ENCODE data around the gene SUN1.

The SUN1 gene

GRCh38 chr7:805261-805660 lies 27.0 kb upstream of the SUN1 start:
- TF ChIP-seq POLR2A (IDR thresholded peaks at IDR 0.05; ENCODE audit: extremely low read depth, insufficient read length) (no peak), MYC (IDR thresholded peaks at IDR 0.05; ENCODE audit: low read depth, low read length) (no peak), MAX (IDR thresholded peaks at IDR 0.05; ENCODE audit: low read depth, low read length) (no peak), CTCF (IDR thresholded peaks at IDR 0.05; ENCODE audit: low read depth, low read length) (no peak)
- no peak for DNase-seq (ENCODE audit: low read depth)
- no peak overlapping the region for H3K4me3 ChIP-seq (ENCODE audit: low read depth, low read length)

- TF ChIP-seq MAX (IDR thresholded peaks at IDR 0.05; ENCODE audit: low read depth, low read length) (no peak), MYC (IDR thresholded peaks at IDR 0.05; ENCODE audit: low read depth, low read length) (no peak), CTCF (IDR thresholded peaks at IDR 0.05; ENCODE audit: low read depth, low read length) (no peak), POLR2A (IDR thresholded peaks at IDR 0.05; ENCODE audit: extremely low read depth, insufficient read length) (no peak)
- DNase-seq (ENCODE audit: low read depth), result peak; percentile 50
- H3K4me3 ChIP-seq (ENCODE audit: low read depth, low read length), result no peak overlapping the region
These were observed 16.7 kb upstream of the SUN1 start for GRCh38 chr7:815284-816216.

GRCh38 chr7:816300-816750 lies 16.0 kb upstream of the SUN1 start:
- TF ChIP-seq MYC (IDR thresholded peaks at IDR 0.05; ENCODE audit: low read depth, low read length) (0 out of 2 replicates have a peak, but pooled peaks have one; percentile 27), POLR2A (IDR thresholded peaks at IDR 0.05; ENCODE audit: extremely low read depth, insufficient read length) (peak; percentile 49), MAX (IDR thresholded peaks at IDR 0.05; ENCODE audit: low read depth, low read length) (no peak)
- no peak overlapping the region for H3K4me3 ChIP-seq (ENCODE audit: low read depth, low read length)
- DNase-seq (ENCODE audit: low read depth), result peak; percentile 97

GRCh38 chr7:816751-817671 lies 15.3 kb upstream of the SUN1 start:
- peak; percentile 48 for DNase-seq (ENCODE audit: low read depth)

GRCh38 chr7:818031-818699 lies 14.1 kb upstream of the SUN1 start:
- DNase-seq (ENCODE audit: low read depth), result peak; percentile 38
- no peak overlapping the region for H3K4me3 ChIP-seq (ENCODE audit: low read depth, low read length)
- TF ChIP-seq MYC (IDR thresholded peaks at IDR 0.05; ENCODE audit: low read depth, low read length) (no peak), CTCF (IDR thresholded peaks at IDR 0.05; ENCODE audit: low read depth, low read length) (no peak), POLR2A (IDR thresholded peaks at IDR 0.05; ENCODE audit: extremely low read depth, insufficient read length) (no peak), MAX (IDR thresholded peaks at IDR 0.05; ENCODE audit: low read depth, low read length) (no peak)

More at GRCh38 chr7:816751-817671, 15.3 kb upstream of the SUN1 start:
- TF ChIP-seq MYC (IDR thresholded peaks at IDR 0.05; ENCODE audit: low read depth, low read length) (no peak), MAX (IDR thresholded peaks at IDR 0.05; ENCODE audit: low read depth, low read length) (no peak), CTCF (IDR thresholded peaks at IDR 0.05; ENCODE audit: low read depth, low read length) (no peak), POLR2A (IDR thresholded peaks at IDR 0.05; ENCODE audit: extremely low read depth, insufficient read length) (no peak)
- peak overlapping the region; percentile 60 for H3K4me3 ChIP-seq (ENCODE audit: low read depth, low read length)

Measured in NB4 (cell line).